Thoracic aorta (tissue), 2 donors: ENCODE results near the gene NYAP2. TPM values are rescaled to one million over a fixed set of nuclear protein-coding genes. Genes with fewer than 3 reads are reported as not detected.

ENCODE experiments used
- ATAC-seq: fragments of 150-250 bp; one replicate; pipeline ENCODE4 v1.8.0; 2017; ENCODE audit warnings: low read depth; ENCODE audit not compliant: insufficient number of reproducible peaks, low FRiP score
- DNase-seq: peaks from one replicate; pipeline ENCODE4 v3.0.0-alpha.2; 2020; ENCODE audit warnings: low spot score
- H3K27ac ChIP-seq, 2 donors: fragments of 200-600 bp; sonication (generic); 1 replicate in 1 of 2; 2 replicates in 1 of 2; pipeline ENCODE4 v1.5.1; 2016; ENCODE audit warnings: mild to moderate bottlenecking in 2 of 2, moderate library complexity in 2 of 2
- H3K27me3 ChIP-seq: fragments of 200-600 bp; sonication (generic); replicated peaks from 2 replicates; pipeline ENCODE4 v1.6.0; 2016; ENCODE audit warnings: mild to moderate bottlenecking; ENCODE audit not compliant: insufficient read depth
- H3K36me3 ChIP-seq: fragments of 200-600 bp; sonication (generic); one replicate; pipeline ENCODE4 v1.5.1; 2016
- H3K4me1 ChIP-seq, 2 donors: fragments of 200-600 bp; sonication (generic); 1 replicate in 1 of 2; 2 replicates in 1 of 2; pipeline versions ENCODE4 v1.5.1 to v1.6.0; 2016; ENCODE audit warnings: low read depth in 2 of 2, mild to moderate bottlenecking in 1 of 2; ENCODE audit not compliant: control insufficient read depth in 1 of 2
- H3K4me3 ChIP-seq: fragments of 200-600 bp; sonication (generic); 2 replicates; pipeline ENCODE4 v1.5.1; 2016; ENCODE audit warnings: mild to moderate bottlenecking
- H3K9me3 ChIP-seq: fragments of 200-600 bp; sonication (generic); 2 replicates; pipeline ENCODE4 v1.5.1; 2016
- CTCF ChIP-seq: fragments of 200-600 bp; sonication (generic); IDR thresholded peaks from one replicate; pipeline ENCODE4 v1.5.1; 2019; ENCODE audit warnings: antibody characterized with exemption
- total RNA-seq, 2 donors: library from RNA; depleted of rRNA; stranded (reverse); fragments of >200 nt; gene quantifications; one replicate each; pipeline versions ENCODE4 v1.1.0 to v1.2.3, GENCODE V29; 2016

The NYAP2 gene
- total RNA-seq, 2 donors from 2014 or later: 0.14 TPM; not detected in 1

GRCh38 chr2:225414902-225415301, 15.4 kb downstream of the NYAP2 start:
- no peak for DNase-seq
- no peak overlapping the region for H3K27ac ChIP-seq
- no peak for ATAC-seq
- H3K36me3 ChIP-seq: no peaks in the 10 kb centered on the region
- H3K9me3 ChIP-seq: no peaks in the 10 kb centered on the region
- no peak for TF ChIP-seq CTCF
- H3K4me1 ChIP-seq: no peaks in the 10 kb centered on the region
- no peaks in the 10 kb centered on the region for H3K27me3 ChIP-seq
- no peak overlapping the region for H3K4me3 ChIP-seq

GRCh38 chr2:225415341-225415740, 15.8 kb downstream of the NYAP2 start:
- no peaks in the 10 kb centered on the region for H3K9me3 ChIP-seq
- H3K36me3 ChIP-seq: no peaks in the 10 kb centered on the region
- DNase-seq (no peak), ATAC-seq (no peak)
- H3K4me1 ChIP-seq: no peaks in the 10 kb centered on the region
- no peak overlapping the region for H3K4me3 ChIP-seq
- TF ChIP-seq CTCF: no peak
- H3K27me3 ChIP-seq: no peaks in the 10 kb centered on the region
- no peak overlapping the region for H3K27ac ChIP-seq

GRCh38 chr2:225415792-225416191, 16.3 kb downstream of the NYAP2 start:
- Histone ChIP-seq H3K4me3 (no peak overlapping the region), H3K36me3 (no peaks in the 10 kb centered on the region), H3K9me3 (no peaks in the 10 kb centered on the region), H3K27ac (no peak overlapping the region), H3K4me1 (no peaks in the 10 kb centered on the region), H3K27me3 (no peaks in the 10 kb centered on the region)
- ATAC-seq: no peak
- DNase-seq: no peak
- no peak for TF ChIP-seq CTCF

DNA sequence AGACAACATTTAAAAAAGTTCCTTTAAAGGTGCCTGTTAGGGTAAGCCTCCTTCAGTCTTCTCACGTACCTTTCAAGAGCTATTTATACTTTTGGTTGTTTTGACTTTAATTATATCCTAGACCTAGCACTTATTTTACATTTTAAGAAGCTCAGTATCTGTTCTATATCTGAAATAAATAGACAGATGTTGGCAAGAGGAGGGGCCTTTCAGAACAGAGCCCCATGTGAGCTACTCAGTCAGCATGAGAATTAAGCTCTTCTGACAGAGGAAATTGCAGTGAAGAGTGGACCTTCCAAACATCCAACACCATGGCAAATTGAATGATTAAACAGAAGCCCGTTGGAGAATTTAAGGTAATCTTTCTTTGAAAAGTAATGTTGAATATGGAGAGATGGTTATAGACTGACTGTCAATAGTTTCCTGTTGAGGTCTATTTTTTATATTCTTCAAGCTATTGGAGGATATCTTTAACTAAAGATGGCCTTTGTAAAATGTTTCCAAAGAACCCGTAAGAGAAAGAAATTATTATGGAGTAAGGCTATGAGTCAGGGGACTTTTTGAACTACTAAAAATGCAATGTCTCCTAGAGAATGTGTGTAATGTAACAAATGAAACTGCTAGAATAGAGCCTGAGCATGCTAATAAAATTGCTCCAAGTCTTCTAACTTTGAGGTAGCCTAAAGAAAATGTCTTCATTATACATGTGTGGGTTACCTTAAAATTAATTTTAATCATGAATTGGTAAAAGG, 17.3 kb downstream of the NYAP2 start:
- H3K4me3 ChIP-seq: no peak overlapping the region
- ATAC-seq (no peak), DNase-seq (no peak)
- H3K27ac ChIP-seq: no peak overlapping the region
- no peaks in the 10 kb centered on the region for H3K27me3 ChIP-seq
- no peaks in the 10 kb centered on the region for H3K4me1 ChIP-seq
- no peaks in the 10 kb centered on the region for H3K36me3 ChIP-seq
- H3K9me3 ChIP-seq: no peaks in the 10 kb centered on the region
- no peak for TF ChIP-seq CTCF

GRCh38 chr2:225419033-225419432, 19.5 kb downstream of the NYAP2 start:
- Histone ChIP-seq H3K4me3 (no peak overlapping the region), H3K9me3 (no peaks in the 10 kb centered on the region), H3K4me1 (no peaks in the 10 kb centered on the region), H3K27me3 (no peaks in the 10 kb centered on the region), H3K27ac (no peak overlapping the region), H3K36me3 (no peaks in the 10 kb centered on the region)
- TF ChIP-seq CTCF: no peak
- no peak for DNase-seq
- ATAC-seq: no peak
